Fibroblast of pulmonary artery (primary cell): Measurements from ENCODE around the gene DNAJB14.

Experiments
- DNase-seq: peaks from one replicate; pipeline ENCODE4 v3.0.0-alpha.2; 2010; ENCODE audit warnings: low read depth
- H3K4me3 ChIP-seq: replicated peaks from 2 replicates; pipeline ENCODE4 v1.5.1; 2011; ENCODE audit warnings: low read depth, mild to moderate bottlenecking, control low read depth, low read length, moderate library complexity
- TF ChIP-seq, protein P1 (sequence below): IDR thresholded peaks from 2 replicates; pipeline ENCODE4 v1.5.1; 2011; ENCODE audit warnings: mild to moderate bottlenecking, control low read depth, low read length, inconsistent platforms; ENCODE audit errors: missing control alignments

The DNAJB14 gene

DNA sequence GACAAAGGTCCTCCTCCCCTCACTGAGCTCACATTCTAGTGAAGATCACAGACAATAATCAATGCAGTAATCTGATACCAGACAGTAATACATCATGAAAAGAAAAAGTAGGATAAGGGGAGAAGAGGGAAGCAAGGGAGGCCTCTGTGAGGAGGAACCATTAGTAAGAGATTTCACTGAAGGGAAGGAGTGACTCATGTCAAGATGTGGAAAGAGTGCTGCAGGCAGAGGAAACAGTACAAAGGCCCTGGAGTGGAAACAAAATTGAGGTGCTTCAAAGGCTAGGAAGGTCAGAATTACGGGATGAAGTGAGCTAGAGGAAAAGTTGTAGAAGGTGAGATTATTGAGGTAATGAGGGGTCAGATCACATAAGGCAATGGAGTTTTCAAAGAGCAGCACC is 90.3 kb downstream of the DNAJB14 start:
- TF ChIP-seq, protein P1, sequence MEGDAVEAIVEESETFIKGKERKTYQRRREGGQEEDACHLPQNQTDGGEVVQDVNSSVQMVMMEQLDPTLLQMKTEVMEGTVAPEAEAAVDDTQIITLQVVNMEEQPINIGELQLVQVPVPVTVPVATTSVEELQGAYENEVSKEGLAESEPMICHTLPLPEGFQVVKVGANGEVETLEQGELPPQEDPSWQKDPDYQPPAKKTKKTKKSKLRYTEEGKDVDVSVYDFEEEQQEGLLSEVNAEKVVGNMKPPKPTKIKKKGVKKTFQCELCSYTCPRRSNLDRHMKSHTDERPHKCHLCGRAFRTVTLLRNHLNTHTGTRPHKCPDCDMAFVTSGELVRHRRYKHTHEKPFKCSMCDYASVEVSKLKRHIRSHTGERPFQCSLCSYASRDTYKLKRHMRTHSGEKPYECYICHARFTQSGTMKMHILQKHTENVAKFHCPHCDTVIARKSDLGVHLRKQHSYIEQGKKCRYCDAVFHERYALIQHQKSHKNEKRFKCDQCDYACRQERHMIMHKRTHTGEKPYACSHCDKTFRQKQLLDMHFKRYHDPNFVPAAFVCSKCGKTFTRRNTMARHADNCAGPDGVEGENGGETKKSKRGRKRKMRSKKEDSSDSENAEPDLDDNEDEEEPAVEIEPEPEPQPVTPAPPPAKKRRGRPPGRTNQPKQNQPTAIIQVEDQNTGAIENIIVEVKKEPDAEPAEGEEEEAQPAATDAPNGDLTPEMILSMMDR = no peak
- no peak overlapping the region for H3K4me3 ChIP-seq
- DNase-seq = peak; percentile 62

DNA sequence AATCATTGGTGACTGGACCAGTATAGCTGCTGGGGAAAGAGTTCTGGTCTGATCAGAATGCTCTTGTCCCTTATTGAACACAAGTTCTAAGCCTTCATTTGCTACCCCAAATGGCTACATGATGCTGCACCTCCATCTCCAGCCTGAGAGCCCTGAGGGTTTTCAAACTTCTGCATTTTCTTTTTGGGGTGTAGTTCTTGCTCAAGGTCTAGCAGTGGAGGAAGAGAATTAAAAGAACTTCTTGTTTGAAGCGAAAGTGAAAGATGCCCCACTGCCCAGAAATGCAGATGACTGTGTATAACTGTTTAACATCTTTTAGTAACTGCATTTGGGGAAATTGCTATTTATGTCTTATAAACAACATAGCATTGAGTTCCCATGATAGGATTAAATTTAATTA is 90.7 kb downstream of the DNAJB14 start:
- no peak overlapping the region for H3K4me3 ChIP-seq
- no peak for DNase-seq
- TF ChIP-seq, protein P1 = no peak

DNA sequence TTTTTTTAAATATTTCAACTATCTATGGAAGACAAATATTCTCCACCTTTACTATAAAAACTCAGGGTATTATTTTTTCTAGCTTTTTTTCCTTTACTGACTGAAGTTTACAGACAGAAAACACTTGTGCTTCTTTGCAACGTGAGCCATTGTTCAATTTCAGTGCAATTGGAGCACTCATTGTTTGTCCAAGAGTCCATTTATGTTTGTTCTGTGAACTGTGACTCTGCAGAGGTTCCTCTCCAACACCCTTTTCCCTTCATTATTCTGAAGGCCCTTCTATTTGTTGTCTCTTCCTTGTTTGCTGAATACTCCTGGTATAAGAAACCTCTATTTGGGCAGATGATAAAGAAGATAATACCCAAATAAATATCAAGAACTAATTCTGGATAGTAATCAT is 92.4 kb downstream of the DNAJB14 start:
- no peak overlapping the region for H3K4me3 ChIP-seq
- DNase-seq = no peak
- TF ChIP-seq, protein P1 = no peak

DNA sequence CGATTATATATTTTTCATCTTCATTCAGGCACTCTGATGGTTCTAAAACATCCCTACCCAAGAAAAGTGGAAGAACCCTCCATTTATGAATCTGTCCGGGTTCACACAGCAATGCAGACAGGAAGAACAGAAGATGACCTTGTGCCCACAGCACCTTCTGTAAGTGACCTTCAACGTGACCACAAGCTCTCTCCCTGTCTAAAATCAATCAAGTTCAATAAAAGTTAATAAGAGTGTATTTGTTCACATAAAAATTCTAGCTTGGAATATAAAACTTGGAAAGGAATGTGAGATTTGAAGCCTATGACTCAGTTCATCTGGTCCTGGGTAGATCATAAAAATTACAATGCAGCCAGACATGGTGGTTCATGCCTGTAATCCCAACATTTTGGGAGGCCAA is 93.2 kb downstream of the DNAJB14 start:
- no peak overlapping the region for H3K4me3 ChIP-seq
- TF ChIP-seq, protein P1 = no peak
- no peak for DNase-seq

DNA sequence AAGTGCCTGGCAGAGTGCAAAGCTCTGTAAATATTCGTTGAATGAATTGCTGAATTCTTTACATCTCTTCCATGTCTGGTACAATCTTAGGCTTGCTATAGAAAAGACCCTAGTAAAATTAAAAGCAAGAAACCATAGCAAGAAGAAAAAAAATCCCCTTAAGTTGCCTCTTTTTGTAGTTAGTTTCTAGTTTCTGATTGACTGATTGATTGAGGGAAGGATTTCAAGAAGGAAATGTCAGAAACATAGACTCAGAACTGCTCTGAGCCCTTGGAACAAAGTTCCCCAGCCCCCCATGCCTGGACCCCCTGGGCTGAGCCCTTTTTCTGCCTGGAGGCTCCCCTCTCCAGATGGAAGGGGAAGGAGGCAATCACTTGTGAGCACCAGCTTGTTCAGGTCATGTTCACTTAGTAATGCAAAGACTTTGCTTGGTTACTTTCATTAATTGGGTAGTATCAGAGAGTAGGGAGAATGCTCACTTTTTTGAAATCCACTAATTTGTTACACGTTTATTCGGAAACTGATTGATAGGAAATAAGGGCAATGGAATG is 94.1 kb downstream of the DNAJB14 start:
- TF ChIP-seq, protein P1 = no peak
- no peak overlapping the region for H3K4me3 ChIP-seq
- no peak for DNase-seq

DNA sequence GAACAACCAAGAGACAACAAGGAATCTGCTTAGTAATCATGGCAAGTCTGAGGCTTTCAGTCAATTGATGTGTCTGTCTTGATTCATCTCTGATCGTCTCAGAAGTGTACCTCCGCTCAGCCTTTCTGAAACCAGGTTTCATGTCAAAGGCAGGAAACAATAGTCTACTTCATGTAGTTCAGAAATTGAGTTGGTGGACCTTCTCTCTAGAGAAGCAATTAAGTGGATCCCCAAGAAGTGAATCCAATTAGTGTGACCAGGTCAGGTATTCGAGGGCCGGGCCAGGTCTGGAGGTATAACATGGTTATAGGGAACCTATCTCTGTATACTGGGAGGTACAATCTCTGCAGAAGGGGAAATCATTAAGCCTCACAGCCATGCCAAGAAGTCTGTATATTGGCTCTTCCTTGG is 97.8 kb downstream of the DNAJB14 start:
- no peak overlapping the region for H3K4me3 ChIP-seq
- no peak for DNase-seq
- TF ChIP-seq, protein P1 = no peak

DNA sequence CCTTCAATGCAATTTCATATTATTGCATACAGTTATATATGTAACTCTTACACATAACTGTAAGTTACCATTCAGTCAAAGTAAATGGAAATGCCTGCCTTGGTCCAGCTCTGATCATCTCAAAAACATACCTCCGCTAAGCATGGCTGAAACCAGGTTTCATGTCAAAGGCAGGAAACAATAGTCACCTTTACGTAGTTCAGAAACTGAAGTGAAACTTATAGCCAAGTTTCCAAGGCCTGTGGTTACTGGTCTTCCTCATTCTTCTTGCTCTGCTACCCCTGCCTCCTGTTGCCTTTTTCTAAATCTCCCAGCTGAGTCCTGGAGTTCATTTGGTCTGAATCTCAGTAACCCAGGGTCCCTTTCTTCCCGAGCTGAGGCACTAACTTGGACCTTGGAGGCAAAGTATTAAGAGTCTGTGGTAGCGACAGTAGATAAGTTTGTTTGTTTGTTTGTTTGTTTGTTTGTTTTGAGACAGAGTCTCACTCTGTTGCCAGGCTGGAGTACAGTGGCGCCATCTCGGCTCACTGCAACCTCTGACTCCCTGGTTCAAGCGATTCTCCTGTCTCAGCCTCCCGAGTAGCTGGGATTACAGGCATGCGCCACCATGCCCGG is 98.9 kb downstream of the DNAJB14 start:
- H3K4me3 ChIP-seq = no peak overlapping the region
- no peak for DNase-seq
- TF ChIP-seq, protein P1 = no peak
